HEK293 (cell line): ENCODE results near the gene MMUT.

Experiments used
- FEZF1 ChIP-seq: fragments of 450-650 bp; formaldehyde crosslinking; IDR thresholded peaks from 2 replicates; pipeline ENCODE4 v1.5.1; 2016; ENCODE audit warnings: missing biosample characterization, missing genetic modification characterization
- INSM2 ChIP-seq: fragments of 450-650 bp; formaldehyde crosslinking; IDR thresholded peaks from 2 replicates; pipeline ENCODE4 v1.5.1; 2016; ENCODE audit warnings: missing biosample characterization, missing genetic modification characterization
- KLF10 ChIP-seq: fragments of 450-650 bp; IDR thresholded peaks from 2 replicates; pipeline ENCODE4 v1.5.1; 2018; ENCODE audit warnings: missing biosample characterization, mild to moderate bottlenecking, missing genetic modification characterization
- KLF8 ChIP-seq: fragments of 450-650 bp; formaldehyde crosslinking; IDR thresholded peaks from 2 replicates; pipeline ENCODE4 v1.5.1; 2016; ENCODE audit warnings: missing biosample characterization, missing genetic modification characterization
- OVOL3 ChIP-seq: fragments of 450-650 bp; formaldehyde crosslinking; IDR thresholded peaks from 2 replicates; pipeline ENCODE4 v1.5.1; 2016; ENCODE audit warnings: missing biosample characterization, missing genetic modification characterization
- SETDB1 ChIP-seq: IDR thresholded peaks from one replicate; pipeline ENCODE4 v1.6.1; 2017; ENCODE audit warnings: mild to moderate bottlenecking, low read length, moderate library complexity, mixed read lengths; ENCODE audit not compliant: insufficient read length
- ZBTB17 ChIP-seq: fragments of 450-650 bp; formaldehyde crosslinking; IDR thresholded peaks from 2 replicates; pipeline ENCODE4 v1.5.1; 2016; ENCODE audit warnings: missing biosample characterization, missing genetic modification characterization
- ZBTB48 ChIP-seq: fragments of 450-650 bp; formaldehyde crosslinking; IDR thresholded peaks from 2 replicates; pipeline ENCODE4 v1.5.1; 2016; ENCODE audit warnings: missing biosample characterization, missing genetic modification characterization
- ZNF114 ChIP-seq: fragments of 450-650 bp; formaldehyde crosslinking; IDR thresholded peaks from 2 replicates; pipeline ENCODE4 v1.5.0; 2017; ENCODE audit warnings: missing biosample characterization, missing genetic modification characterization
- ZNF211 ChIP-seq: fragments of 450-650 bp; formaldehyde crosslinking; IDR thresholded peaks from 2 replicates; pipeline ENCODE4 v1.5.1; 2016; ENCODE audit warnings: low read depth, missing biosample characterization, missing genetic modification characterization
- ZNF341 ChIP-seq: fragments of 450-650 bp; formaldehyde crosslinking; IDR thresholded peaks from 2 replicates; pipeline ENCODE4; 2016; ENCODE audit warnings: low read depth, missing biosample characterization, missing genetic modification characterization
- ZNF394 ChIP-seq: fragments of 450-650 bp; formaldehyde crosslinking; IDR thresholded peaks from 2 replicates; pipeline ENCODE4 v1.5.1; 2016; ENCODE audit warnings: missing biosample characterization, missing genetic modification characterization, mild to moderate bottlenecking, moderate library complexity, borderline replicate concordance
- ZNF433 ChIP-seq: fragments of 450-650 bp; formaldehyde crosslinking; IDR thresholded peaks from 2 replicates; pipeline ENCODE4 v1.5.1; 2016; ENCODE audit warnings: missing biosample characterization, missing genetic modification characterization, low read depth
- ZNF501 ChIP-seq: fragments of 450-650 bp; formaldehyde crosslinking; IDR thresholded peaks from 2 replicates; pipeline ENCODE4 v1.5.1; 2016; ENCODE audit warnings: missing biosample characterization, missing genetic modification characterization
- ZNF513 ChIP-seq: fragments of 450-650 bp; IDR thresholded peaks from 2 replicates; pipeline ENCODE4 v1.5.1; 2018; ENCODE audit warnings: missing biosample characterization, missing genetic modification characterization
- ZNF571 ChIP-seq: fragments of 450-650 bp; formaldehyde crosslinking; IDR thresholded peaks from 2 replicates; pipeline ENCODE4 v1.5.0; 2017; ENCODE audit warnings: missing biosample characterization, missing genetic modification characterization
- ZNF629 ChIP-seq: fragments of 450-650 bp; formaldehyde crosslinking; IDR thresholded peaks from 2 replicates; pipeline ENCODE4 v1.5.1; 2017; ENCODE audit warnings: missing biosample characterization, missing genetic modification characterization
- ZNF843 ChIP-seq: fragments of 450-650 bp; formaldehyde crosslinking; IDR thresholded peaks from 2 replicates; pipeline ENCODE4 v1.5.1; 2016; ENCODE audit warnings: missing biosample characterization, missing genetic modification characterization
- ZSCAN30 ChIP-seq: fragments of 450-650 bp; IDR thresholded peaks from 2 replicates; pipeline ENCODE4 v1.5.1; 2018; ENCODE audit warnings: missing biosample characterization, mild to moderate bottlenecking, missing genetic modification characterization, moderate library complexity
- ZXDB ChIP-seq: fragments of 450-650 bp; formaldehyde crosslinking; IDR thresholded peaks from 2 replicates; pipeline ENCODE4 v1.5.1; 2016; ENCODE audit warnings: missing biosample characterization, missing genetic modification characterization
- TF ChIP-seq, protein P1 (sequence below): sonication (generic); formaldehyde crosslinking; IDR thresholded peaks from 2 replicates; pipeline ENCODE4 v1.8.1; 2022; ENCODE audit warnings: mild to moderate bottlenecking, moderate library complexity, missing genetic modification reagents
- TF ChIP-seq, protein P2 (sequence below): fragments of 450-650 bp; formaldehyde crosslinking; conservative IDR thresholded peaks from 2 replicates; pipeline ENCODE4 v1.5.1; 2016; ENCODE audit warnings: low read depth, missing biosample characterization, missing genetic modification characterization

The MMUT gene

DNA sequence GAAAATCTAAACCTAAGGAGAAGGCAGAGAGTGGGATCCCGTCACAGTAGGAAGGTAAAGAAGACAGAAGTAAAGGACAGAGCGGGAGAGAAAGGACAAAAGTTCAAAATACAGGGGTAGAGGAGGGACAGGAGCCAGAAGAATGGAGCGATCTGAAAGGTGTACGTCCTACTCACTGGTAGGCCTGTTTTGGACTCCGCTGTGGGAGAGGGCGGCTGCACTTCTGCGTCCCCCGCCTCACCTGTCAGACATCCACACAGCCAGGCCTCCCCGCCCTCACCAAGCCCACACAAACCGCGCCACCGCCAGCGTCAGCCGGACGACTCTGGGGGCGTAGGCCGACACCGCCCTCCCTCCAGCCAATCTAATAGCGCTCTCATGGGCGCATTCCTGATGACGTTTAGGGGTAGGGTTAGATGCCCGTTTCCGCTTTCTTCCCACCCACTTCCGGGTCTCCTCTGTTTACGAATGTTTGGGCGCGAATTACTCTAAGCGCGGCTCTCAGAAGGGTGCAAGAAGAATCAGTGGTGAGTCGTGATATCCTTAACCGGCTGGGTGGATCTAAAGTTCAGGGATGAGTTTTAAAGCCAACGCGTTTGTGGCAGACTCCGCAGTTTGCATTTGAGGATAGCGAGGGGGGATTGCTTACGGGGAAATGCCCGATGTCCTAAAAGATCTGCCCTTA lies at the start of gene MMUT, which contains the start of gene CENPQ (continued):
- TF ChIP-seq INSM2 (tag by site-specific recombination): 0 out of 2 replicates have a peak, but pooled peaks have one; percentile 50
- no peak for TF ChIP-seq ZNF433
- 0 out of 2 replicates have a peak, but pooled peaks have one; percentile 59 for TF ChIP-seq ZNF501 (tag by site-specific recombination)
- no peak for TF ChIP-seq ZNF513
- peak; percentile 96 for TF ChIP-seq ZNF629 (tag by site-specific recombination)
- TF ChIP-seq, protein P1, sequence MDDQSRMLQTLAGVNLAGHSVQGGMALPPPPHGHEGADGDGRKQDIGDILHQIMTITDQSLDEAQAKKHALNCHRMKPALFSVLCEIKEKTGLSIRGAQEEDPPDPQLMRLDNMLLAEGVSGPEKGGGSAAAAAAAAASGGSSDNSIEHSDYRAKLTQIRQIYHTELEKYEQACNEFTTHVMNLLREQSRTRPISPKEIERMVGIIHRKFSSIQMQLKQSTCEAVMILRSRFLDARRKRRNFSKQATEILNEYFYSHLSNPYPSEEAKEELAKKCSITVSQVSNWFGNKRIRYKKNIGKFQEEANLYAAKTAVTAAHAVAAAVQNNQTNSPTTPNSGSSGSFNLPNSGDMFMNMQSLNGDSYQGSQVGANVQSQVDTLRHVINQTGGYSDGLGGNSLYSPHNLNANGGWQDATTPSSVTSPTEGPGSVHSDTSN (CRISPR knock-in tag): no peak
- no peak for TF ChIP-seq OVOL3 (tag by site-specific recombination)
- TF ChIP-seq, protein P2, sequence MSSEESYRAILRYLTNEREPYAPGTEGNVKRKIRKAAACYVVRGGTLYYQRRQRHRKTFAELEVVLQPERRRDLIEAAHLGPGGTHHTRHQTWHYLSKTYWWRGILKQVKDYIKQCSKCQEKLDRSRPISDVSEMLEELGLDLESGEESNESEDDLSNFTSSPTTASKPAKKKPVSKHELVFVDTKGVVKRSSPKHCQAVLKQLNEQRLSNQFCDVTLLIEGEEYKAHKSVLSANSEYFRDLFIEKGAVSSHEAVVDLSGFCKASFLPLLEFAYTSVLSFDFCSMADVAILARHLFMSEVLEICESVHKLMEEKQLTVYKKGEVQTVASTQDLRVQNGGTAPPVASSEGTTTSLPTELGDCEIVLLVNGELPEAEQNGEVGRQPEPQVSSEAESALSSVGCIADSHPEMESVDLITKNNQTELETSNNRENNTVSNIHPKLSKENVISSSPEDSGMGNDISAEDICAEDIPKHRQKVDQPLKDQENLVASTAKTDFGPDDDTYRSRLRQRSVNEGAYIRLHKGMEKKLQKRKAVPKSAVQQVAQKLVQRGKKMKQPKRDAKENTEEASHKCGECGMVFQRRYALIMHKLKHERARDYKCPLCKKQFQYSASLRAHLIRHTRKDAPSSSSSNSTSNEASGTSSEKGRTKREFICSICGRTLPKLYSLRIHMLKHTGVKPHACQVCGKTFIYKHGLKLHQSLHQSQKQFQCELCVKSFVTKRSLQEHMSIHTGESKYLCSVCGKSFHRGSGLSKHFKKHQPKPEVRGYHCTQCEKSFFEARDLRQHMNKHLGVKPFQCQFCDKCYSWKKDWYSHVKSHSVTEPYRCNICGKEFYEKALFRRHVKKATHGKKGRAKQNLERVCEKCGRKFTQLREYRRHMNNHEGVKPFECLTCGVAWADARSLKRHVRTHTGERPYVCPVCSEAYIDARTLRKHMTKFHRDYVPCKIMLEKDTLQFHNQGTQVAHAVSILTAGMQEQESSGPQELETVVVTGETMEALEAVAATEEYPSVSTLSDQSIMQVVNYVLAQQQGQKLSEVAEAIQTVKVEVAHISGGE (tag by site-specific recombination): peak; percentile 82
- TF ChIP-seq ZNF114: no peak
- peak; percentile 24 for TF ChIP-seq SETDB1
- TF ChIP-seq ZNF394: peak; percentile 30; the same call in 1 of the 2 replicates
- no peak for TF ChIP-seq ZNF211 (tag by site-specific recombination)
- peak; percentile 84 for TF ChIP-seq ZBTB17 (tag by site-specific recombination)
- TF ChIP-seq ZNF843: peak; percentile 43
- peak; percentile 83 for TF ChIP-seq ZXDB (tag by site-specific recombination)
- TF ChIP-seq ZSCAN30 (tag by site-specific recombination): 0 out of 2 replicates have a peak, but pooled peaks have one; percentile 10
- no peak for TF ChIP-seq FEZF1 (tag by site-specific recombination)
- peak; percentile 60; the same call in 1 of the 2 replicates for TF ChIP-seq ZNF341 (tag by site-specific recombination)
- TF ChIP-seq ZNF571 (tag by site-specific recombination): no peak
- peak; percentile 37; the same call in 1 of the 2 replicates for TF ChIP-seq ZBTB48
- peak; percentile 100 for TF ChIP-seq KLF10 (tag by site-specific recombination)
- peak; percentile 98 for TF ChIP-seq KLF8
